Stimulated activated CD8-positive, alpha-beta memory T cell treated with anti-CD3 and anti-CD28 coated beads, Interleukin-7, amount 100 ng/mL, for 48 hours (primary cell): ENCODE measurements around the gene URGCP.
A peak's percentile ranks its signal among the peaks of the same experiment; 100 is the strongest.

Experiments
- DNase-seq, 2 donors: peaks; one replicate each; pipeline ENCODE4 v3.0.0-alpha.2; 2020; ENCODE audit warnings: low read depth in 1 of 2; ENCODE audit errors: extremely low read depth in 1 of 2

Gene URGCP

DNA sequence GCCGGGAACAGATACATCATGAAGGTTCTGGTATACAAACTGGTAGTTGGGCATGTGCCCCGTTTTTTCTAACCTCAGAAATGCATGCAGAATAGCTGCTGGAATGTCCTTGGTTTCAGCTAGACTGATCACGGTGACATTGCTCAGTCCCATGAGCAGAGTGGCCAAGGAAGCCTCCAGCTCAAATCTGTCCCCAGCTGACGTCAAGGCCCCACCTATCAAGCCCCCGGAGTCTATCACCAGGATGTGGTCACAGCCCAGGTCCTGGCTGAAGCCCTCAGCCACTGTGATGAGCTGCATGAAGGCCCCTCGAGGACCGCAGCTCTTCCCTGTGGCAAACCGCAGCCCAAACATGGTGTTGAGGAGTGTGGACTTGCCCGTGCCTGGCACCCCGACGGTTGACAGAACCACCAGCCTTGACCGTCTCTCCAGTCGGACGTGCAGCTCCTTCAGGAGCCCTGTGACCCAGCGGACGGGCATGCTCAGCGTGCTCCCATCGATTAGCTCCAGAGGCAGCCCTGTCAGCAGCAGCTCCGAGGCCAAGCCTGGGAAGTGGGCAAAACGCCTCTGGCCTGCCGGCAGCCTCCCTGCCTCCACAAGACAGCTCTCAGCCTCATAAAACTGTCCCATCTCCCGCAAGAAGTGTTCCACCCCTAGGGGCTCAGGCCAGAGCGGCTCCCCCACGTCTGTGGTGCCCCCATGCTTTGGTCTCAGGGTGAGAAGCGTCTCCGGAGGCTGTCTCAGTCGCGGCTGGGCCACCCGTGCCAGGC, 29.2 kb downstream of the URGCP start:
- DNase-seq = no peak

DNA sequence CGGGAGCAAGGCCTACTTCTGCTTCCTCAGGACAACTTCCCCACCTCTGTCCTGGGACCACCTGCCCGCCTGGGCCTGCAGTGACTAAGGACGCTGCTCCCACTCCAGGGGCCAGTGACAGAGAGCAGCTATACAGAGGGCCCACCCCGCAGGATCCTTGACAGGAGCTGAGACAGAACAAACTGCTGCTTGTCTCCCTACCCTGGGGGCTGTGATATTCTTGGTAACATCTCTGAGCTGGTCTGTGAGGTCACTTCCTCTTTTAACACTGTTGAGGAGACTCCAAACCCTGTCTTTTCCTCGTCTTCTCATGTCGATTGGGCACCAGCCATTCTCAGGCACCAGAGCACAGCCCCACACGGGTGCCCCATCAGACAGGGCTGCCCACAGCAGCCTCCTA, 30.2 kb downstream of the URGCP start:
- DNase-seq = no peak

DNA sequence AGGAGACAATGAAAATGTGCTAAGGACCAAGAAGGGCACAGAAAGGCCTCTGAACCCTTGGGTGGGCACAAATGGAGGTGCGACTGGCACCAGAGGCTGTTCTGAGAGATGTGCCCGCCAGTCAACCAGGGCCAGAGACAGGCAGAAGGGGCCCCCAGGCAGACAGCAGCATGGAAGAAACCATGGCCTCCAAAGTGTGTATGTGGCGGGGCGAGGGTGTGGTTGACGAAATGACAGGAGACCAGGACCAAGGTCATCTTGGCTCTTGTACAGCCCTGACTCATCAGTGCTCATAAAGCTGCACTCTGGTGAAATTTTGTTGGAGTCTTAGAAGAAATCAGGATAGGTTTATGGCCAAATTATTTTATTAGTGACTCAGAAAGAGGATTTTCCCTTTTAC, 33.1 kb downstream of the URGCP start:
- DNase-seq = no peak

DNA sequence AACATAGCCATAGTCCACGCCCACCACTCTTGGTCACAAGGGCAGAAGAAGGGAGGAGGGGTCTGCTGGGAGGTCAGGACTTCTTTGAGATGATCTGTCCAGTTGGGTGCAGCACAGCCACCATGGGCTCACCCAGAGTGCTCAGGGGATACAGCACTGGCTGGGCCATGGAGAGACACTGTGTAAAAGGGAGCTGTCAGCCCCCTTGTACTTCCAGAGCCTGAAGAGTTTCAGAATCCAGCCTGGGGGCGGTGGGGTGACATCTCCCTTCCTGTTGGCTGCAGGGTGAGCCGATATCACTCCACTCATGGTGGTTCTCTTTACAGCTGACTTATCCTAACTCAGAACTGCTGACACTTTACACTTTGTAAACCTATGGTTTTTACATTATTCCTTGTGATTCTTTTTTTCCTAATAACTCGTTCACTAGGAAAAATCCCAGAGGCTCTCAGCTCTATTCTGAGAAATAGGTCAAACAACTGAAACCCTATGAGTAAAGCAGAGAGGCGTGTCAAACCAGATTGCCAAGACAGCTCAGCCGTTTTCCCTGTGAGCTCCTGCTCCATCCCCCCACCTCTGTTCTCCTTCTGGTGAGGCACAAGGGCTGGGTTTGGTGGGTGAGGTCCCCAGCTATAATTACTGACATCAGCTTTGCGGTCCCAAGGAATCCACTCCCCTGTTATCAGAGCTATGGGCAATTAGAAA, 33.8 kb downstream of the URGCP start:
- DNase-seq = no peak

DNA sequence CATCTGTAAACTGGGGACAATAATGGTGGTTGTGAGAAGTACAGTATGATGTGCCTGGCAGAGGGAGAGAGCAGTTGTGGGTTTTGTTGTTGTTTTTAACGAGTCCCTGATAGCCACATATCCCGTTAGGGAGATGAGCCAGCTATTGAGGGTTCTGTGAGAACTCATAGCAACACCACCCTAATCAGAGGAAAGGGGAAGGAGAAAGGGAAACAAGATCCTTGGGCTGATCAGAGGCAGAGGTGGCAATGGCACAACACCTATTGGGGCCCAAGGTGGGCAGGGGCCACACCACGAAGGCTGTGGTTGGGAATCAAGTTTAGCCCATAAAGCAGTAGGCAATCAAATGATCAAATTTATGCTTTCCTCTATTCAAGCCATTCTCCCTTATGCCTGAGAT, 35.3 kb downstream of the URGCP start:
- DNase-seq = no peak

DNA sequence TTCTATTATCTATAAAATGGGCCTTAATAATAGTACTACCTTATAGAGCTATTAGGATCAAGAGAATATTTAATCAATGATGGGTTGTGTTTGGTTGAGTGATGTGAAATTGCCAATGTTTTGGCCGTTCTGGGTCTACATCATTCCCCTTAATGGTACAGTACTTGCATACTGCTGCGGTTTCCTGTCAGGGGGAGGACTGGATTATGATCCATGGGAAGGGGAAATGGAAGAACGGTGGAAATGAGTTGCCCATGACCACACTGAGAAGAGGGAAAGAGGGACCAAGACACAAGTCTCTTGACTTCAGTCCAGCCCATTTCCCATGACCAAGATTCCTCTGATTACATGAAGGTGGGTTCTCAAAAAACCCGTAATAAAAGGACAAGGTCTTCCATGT, 36.1 kb downstream of the URGCP start:
- DNase-seq = no peak

DNA sequence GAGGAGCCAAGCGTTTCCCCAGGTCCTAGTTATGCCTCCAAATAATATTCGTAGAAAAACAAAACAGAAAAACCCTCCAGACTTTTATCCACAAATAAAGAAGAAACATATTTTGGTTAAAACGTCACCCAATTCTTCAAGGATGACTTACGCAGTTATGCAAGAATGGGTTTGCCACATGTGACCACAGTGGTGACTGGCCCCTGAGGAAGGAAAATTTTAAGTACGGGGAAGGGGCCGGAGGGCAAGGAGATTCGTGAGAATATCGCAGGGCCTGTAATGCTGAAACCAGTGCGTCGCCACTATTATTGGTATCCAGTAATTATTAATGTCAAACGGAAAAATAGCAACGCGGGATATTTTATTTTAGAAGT, 36.5 kb downstream of the URGCP start:
- DNase-seq = peak in 1 of 2 donors; percentile 13

DNA sequence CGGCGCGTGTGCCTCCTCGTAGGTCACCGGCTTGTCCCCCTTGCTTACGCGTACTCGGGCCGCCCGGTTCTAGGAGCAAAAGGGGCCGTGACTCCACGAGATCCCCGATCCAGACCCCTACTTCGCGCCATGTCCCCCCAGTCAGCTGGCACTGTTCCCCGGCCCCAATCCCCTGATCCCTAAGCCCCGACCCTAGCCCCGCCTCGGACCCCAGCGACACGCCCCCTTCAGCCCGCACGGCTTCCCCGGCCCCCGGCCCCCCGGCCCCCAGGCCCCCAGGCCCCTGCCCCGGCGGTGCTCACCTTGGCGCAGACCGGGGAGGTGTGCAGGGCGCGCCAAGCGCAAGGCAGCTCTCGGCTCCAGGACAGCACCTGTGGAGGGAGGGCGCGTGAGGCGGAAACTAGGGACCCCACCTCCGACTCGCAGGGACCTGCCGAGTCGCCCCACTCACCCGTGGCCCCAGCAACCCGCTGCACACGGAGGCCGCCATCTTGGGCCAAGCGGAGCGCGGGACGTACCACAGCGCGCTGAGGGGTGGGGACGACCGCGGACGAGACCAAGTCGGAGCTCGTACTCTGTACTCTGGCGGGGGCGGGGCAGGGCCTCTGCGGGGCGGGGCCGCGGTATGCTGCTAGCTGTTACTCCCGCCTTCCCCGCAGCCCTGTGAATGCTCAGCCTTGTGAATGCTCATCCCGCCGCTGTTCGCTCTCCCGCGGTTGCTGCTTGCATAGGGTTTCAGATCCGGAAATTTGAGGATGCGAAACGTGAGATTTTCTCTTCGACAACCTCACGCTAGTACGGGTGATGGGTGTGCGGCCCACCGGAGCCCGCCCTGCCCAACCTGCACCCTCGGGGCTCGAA, 37.2 kb downstream of the URGCP start, which contains the start of gene MRPS24:
TSS of gene MRPS24 (minus strand) at position 512 of the 861 bp plus-strand sequence. CDS start at position 490, 22 bp downstream.
- DNase-seq = peak; percentile 87 to 89

DNA sequence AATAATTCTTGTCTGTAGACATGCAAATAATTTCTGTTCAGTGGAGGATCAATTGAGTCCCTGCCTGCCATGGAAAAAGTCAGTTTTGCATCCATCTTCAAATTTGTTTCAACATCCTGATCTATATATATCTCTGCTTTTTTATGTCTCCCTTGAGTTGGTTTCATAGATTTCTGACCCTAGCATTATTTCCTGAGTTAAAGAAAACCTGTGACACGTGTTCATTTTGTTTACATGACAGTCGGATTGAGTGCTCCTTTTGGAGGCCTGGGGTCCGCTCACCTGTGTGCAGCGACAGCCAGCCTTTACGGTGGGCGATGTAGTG, 37.8 kb downstream of the URGCP start:
- no peak for DNase-seq

DNA sequence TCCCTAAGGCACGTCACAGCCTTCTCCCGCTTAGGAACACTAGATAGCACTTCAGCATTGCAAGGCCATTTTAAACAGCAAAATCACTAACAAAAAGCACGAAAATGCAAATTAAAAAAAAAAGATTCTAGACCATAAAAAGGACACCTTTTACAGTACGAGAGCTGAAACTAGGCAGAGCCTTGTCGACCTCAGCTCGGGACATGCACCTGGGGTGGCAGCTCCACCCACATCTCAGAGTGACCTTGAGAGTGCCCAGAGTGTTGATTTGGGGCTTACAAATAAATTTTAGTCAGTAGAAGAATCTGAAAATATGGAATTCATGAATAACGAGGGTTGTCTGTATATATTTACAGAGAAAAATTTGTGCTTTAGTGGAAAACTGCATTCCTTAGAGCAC, 38.2 kb downstream of the URGCP start:
- no peak for DNase-seq

DNA sequence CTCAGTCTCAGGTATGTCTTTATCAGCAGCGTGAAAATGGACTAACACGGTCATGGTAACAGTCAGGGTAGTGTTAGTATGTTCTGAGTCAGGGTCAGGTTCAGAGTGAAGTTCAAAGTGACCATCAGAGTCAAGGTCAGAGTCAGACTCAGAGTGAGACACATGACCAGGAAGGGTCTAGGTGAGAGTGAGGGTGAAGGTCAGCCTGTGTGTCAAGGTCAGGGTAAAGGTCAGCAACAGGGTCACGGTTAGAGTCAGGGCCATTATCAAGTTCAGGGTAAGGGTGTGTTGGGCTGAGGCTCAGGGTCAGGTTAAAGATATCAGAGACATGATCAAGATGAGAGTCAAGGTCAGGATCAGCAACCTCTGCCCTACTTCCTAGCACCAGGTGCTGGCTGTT, 41.1 kb downstream of the URGCP start:
- DNase-seq = no peak

DNA sequence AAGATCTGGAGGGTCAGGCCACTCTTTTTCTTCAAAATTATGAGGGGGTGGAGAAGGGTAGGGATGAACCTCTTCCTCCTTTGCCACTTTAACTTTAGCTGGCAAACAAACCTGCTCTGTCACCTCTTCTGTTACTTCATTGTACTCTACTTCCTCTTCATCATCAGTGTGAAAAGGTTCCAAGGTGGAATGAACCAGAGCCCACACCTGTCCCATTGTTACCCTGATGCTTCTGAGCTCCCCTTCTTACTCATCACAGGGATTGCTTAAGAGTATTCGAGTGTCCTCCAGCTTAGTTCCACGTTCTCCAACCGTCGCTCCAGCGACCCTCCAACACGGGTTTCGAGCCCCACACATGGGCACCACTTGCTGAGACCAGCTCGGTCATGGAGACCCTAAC, 42.3 kb downstream of the URGCP start:
- no peak for DNase-seq

DNA sequence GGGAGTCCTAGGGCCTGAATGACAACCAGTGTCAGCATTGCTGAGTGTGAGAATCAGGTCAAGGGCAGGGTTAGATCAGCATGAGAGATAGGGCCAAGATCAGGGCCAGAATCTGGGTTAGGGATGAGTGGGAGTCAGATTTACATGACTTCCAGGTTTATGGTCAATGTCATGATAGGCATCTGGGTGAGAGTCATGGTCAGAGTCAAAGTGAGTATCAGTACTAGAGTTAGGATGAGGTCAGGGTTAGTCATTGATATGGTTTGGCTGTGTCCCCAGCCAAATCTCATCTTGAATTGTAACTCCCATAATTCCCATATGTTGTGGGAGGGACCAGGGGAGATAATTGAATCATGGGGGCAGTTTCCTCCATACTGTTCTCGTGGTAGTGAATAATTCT, 49.4 kb downstream of the URGCP start:
- no peak for DNase-seq

DNA sequence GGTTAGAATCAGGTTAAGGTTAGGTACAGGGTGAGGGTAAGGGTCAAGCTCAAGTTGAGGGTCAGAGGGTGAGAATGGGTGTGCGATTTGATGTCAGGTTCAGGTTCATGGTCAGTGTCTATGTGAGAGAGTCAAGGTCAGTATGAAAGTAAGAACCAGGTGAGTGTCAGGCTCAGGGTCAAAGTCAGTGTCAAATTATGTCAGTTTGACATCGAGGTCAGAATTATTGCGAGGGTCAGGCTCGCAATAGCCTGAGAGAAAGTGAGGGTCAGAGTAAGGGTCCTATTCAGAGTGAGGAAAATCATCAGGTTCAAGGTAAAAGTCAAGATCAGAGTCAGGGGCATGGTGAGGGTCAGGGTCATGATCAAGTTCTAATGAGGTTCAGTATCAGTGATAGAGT, 50.1 kb downstream of the URGCP start:
- DNase-seq = no peak

DNA sequence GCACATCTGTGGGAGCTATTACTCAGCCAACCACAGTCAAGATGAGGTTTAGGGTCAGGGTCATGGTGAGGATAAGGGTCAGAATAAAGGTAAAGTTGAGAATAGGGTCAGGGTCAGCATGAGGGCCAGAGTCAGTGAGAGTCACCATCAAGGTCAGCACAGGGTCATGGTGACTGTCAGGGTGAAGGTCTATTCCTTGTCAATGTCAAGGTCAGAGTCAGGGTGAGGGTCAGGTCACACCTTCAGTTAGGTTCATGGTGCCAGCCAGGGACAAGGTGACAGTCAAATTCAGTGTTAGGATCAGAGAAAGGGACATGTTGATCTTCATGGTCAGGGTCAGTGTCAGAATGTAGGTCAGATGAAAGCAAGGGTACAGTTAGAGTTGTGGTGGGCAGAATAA, 51.2 kb downstream of the URGCP start:
- DNase-seq = no peak

DNA sequence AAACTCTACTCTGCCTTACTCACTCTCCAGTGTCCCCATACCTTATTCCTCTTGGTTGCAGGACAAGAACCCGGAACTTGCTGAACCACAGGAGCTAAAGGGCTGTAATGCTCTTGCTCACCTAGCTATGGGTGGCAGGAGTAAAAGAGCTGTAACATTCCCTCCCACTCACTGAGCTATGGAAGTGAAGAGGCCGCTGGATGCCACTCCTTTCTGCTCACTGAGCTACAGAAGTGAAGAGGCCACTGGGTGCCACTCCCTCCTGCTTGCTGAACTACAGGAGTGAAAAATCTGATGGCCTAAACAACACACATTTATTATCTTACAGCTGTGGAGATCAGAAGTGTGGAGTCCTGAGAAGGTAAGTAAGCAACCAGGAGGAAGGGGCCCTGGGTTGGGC, 54.6 kb downstream of the URGCP start:
- no peak for DNase-seq

DNA sequence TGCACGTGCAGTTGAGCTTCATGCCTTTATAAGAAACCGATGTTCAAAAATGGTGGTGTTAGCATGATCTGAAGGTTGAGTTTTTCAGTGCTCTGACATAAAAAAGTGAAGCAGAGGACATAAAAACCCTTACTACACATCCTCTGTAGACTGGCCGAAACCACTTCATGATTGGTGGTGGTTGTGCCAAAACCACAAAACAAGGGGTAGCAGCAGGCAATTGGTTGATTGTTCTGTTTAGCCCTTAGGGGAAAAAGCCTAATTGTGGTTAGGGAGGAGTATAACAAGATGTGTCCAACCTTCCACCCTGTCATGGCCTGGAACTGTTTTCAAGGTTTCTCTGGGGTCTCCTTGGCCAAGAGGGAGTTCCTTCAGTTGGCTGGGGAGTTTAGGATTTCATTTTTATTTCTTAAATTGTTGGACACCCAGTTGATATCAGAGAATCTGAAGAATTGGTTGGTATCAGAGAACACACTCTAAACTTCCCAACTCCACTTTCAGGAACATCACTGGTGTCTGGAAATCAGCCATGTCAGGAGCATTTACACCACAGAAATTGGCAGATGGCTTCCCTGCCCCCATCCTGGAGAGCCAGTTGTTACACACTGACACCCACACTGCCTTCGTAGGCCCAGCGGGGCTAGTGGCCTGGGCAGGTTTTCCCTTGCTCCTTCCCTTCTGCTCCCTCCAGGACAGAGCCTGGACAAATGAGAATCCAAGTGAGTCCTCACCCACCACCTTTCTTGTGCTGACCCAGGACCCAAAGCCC, 55.9 kb downstream of the URGCP start:
- DNase-seq = no peak

DNA sequence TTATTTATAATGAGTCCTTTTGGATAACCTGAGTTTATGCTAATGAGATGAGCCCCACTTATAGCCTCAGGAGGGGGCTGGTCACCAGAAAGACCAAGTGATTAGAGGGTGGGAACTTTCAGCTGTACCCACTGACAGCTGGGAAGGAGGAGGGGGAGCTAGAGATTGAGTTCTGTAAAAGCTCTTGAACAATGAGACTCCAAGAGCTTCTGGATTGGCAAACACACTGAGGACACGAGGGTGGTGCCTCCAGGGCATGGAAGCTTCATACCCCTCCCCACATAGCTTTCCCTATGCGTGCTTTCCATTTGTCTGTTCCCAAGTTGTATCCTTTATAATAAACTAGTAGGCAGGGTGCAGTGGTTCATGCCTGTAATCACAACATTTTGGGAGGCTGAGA, 57.3 kb downstream of the URGCP start:
- no peak for DNase-seq

DNA sequence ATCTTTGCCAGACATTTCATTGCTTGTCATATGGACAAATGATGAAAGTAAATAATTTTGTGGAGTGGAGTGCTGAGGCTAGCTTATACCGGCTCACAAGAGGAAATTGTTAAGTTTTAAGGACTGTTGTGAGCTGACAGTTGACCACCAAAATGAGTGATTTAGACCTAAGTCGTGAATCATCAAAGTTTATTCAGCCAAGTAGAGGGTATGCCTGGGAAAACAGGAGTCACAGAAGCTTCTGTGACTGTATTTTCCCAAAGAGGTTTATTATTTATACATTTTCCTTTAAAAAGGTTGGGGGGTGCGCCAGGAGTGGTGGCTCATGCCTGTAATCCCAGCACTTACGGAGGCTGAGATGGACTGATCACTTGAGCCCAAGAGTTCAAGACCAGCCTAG, 58.9 kb downstream of the URGCP start:
- no peak for DNase-seq

DNA sequence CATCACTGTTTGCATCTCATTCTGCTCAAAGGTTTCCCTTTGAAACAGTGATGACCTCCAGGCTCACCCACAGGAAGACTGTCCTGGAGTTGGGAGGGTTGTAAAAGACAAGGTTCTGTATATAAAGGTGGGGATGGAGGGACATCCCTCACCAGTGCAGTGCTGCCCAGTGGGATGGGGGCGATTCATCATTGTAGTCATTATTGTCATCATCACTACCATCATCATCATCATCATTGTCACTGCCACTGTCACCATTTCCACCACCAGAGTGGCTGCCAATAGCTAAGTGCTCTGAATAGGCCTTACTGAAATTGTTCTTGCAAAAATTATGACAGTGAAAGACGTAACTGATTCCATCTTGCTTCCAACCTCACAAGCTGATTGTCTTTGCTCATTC, 61.7 kb downstream of the URGCP start:
- no peak for DNase-seq

DNA sequence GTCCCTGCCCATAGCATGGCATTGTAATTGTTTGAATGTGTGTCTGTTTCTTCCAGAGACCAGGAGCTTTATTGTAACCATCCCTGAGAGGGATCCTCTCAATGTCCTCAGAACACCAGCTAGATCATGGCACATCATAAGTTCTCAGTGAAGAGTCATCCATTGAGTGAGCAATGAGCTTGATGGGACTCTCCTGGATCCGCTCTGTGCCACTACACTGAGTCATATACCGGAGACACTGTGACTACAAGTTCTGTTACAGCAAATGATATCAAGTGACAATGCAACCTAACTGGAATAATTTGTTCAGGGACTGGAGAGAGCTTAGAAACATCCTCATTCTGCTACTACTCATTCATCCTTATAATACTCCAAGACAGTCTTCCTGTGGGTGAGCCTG, 62.1 kb downstream of the URGCP start:
- DNase-seq = no peak
